GM12801 (cell line): ENCODE measurements around the gene CD81.

ENCODE experiments used
- TF ChIP-seq, protein P1 (sequence below): IDR thresholded peaks from one replicate; pipeline ENCODE4 v1.5.1; 2011; ENCODE audit warnings: control low read depth; ENCODE audit not compliant: insufficient read length; ENCODE audit errors: extremely low read depth

CD81 gene

DNA sequence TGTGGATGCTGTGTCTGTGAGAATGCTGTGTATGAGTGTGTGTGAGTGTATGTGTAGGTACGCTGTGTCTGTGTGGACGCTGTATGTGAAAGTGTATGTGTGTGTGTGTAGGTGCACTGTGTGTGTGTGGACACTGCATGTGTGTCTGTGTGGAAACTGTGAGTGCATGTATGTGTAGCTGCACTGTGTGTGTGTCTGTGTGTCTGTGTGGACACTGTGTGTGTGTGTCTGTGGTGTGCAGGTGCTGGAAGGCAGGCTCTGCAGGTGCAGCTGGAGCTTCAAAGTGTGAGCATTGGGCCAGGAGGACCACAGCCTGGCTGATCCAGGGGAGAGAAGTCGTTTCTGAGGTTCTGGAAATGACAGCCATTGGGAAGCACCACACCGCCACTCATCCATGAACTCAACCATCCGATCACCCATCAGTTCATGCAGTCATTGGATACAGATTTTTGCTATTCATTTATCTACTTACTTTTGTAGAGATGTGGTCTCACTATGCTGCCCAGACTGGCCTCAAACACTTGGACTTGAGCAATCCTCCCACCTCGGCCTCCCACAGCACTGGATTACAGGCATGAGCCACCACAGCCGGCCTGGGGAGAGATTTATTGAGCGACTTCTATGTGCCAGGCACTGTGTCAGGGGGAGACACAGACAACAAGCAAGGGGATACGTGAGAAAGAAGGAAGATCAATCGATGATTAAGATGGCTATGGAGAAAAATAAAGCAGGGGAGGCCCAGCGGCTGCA lies 57.6 kb downstream of the CD81 start:
- TF ChIP-seq, protein P1, sequence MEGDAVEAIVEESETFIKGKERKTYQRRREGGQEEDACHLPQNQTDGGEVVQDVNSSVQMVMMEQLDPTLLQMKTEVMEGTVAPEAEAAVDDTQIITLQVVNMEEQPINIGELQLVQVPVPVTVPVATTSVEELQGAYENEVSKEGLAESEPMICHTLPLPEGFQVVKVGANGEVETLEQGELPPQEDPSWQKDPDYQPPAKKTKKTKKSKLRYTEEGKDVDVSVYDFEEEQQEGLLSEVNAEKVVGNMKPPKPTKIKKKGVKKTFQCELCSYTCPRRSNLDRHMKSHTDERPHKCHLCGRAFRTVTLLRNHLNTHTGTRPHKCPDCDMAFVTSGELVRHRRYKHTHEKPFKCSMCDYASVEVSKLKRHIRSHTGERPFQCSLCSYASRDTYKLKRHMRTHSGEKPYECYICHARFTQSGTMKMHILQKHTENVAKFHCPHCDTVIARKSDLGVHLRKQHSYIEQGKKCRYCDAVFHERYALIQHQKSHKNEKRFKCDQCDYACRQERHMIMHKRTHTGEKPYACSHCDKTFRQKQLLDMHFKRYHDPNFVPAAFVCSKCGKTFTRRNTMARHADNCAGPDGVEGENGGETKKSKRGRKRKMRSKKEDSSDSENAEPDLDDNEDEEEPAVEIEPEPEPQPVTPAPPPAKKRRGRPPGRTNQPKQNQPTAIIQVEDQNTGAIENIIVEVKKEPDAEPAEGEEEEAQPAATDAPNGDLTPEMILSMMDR: no peak

DNA sequence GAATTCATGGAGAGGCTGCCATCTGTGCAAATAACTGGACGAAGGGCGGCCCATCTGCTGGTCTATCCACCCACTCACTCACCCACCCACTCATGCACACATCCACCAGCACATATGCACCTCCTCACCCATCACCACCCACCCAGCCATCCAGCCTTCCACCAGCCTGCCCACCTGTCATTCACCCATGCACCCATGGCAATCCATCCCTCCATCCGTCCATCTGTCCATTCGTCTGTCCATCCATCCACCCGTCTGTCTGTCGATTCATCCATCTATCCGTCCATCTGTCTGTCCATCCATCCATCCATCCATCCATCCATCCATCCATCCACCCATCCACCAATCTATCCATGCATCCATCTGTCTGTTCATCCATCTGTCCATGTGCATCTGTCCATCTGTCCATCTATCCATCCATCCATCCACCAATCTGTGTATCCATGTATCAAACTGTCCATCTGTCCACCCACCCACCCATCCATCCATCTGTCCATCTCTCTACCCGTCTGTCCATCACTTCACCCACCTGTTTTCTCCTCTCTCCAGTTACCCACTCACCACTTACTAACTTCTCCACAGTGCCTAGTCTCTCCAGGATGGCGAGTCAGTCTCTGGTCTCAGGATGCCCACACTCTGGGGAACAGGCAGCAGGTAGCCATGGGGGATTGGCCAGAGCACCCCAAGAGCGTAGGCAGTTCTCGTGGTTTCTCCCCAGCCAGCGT lies 58.3 kb downstream of the CD81 start:
- TF ChIP-seq, protein P1: no peak

DNA sequence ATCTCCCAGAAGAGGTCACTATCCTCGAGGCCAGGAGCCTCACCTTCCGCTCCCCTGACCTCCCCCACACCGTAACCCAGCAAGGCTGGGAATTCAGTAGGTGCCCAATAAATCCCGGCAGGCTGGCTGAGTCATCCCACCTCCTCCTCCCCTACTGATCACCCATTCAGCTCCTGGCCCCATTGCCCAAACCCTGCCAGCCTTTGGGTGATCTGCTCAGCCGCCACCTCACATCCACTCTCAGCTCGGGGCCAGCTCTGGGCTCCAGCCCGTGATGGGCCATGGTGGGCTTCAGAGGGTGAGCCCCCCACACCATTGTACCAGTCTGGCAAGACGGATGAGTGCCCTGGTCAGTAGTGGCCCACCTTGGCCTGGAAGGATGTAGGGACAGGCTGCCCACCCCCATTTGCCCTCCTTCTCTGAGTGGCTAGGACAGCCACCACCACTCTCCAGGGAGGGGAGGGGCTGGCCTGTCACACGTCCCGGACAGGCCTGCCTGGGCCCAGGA lies 59.0 kb downstream of the CD81 start:
- TF ChIP-seq, protein P1: no peak

DNA sequence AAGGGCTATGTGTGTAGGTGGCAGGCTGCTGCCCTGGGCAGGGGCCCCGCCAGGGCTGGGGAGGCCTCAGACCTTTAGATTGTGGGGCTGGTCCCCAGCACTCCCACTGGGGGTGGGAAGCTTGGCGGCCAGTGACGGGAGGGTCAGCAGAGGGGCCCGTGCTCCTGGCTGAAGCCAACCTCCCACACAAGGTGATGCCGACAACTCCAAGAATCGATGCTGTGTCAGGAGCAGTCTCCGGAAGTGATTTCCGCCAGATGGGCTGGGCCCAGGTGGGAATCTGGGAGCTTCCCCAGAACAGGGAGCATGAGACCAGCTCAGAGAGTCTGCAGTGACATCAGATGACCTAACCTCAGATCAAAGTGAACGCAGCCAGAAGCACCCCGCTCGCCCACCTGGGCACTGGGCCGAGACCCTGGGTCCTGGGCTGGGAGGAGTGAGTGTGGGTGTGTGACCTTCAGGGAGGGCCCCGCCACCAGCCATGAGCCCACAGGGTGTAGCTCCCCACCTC lies 59.5 kb downstream of the CD81 start:
- TF ChIP-seq, protein P1: no peak

DNA sequence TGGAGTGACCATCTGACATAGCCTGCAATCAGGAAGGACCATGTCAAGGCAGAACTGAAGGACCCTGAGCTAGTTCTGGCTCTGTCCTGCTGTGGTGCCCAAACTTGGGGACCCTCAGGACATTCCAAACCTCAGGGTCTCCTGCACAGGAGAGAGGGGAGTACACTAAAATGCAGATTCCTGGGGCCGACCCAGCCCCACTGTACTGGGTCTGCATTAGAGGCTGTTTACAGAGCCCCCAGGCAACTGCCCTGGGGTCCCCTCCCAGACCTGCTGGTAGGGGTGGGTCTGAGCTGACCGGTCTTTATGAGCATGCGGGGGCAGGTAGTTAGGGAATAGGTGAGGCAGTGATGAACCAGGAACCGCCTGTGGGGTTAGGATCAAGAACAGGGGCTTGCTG lies 60.4 kb downstream of the CD81 start:
- TF ChIP-seq, protein P1: no peak

DNA sequence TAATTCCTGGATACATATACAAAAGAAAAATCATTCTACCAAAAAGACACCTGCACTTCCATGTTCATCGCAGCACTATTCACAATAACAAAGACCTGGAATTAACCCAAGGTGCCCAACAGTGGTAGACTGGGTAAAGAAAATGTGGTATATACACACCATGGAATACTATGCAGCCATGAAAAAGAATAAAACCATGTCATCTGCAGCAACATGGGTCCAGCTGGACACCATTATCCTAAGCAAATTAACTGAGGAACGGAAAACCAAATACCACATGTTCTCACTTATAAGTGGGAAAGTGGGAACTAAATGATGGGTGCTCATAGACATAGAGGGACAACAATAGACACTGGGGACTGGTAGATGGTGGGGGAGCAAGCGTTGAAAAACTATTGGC lies 62.7 kb downstream of the CD81 start:
- TF ChIP-seq, protein P1: no peak

DNA sequence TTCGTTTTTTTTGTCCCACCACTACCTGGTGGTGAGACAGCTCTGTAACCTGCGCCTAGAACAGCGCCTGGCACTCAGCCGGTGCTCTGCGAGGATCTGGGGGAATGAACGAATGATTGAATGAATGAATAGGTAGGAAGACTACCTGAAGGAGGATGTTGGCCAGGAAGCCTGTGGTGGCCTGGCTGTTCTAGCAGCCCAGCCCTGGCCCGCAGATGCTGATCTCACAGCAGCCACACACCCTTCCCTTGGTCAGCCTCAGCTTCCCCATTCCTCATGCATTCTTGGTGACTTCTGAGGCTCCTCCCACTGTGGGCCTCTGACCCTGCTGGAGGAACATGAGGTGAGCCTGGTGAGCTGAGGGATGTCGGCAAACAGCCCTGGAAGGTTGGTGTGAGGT lies 63.5 kb downstream of the CD81 start:
- TF ChIP-seq, protein P1: no peak
